Glutamatergic neuron (in vitro differentiated cells): ENCODE results near the gene MAP3K5. TPM values are rescaled to one million over a fixed set of nuclear protein-coding genes. Genes with fewer than 3 reads are reported as not detected.
"Not testable (repeated sequence)": the region's sequence is repeated elsewhere in the genome, so short reads cannot be mapped to it uniquely, and the experiment has no call there.

Experiments used
- DNase-seq: peaks from one replicate; pipeline ENCODE4 v3.0.0; 2022
- H3K27ac Mint-ChIP-seq: one replicate; pipeline ENCODE4 v1.8.0; 2020; ENCODE audit warnings: mild to moderate bottlenecking, mixed read lengths, inconsistent platforms; ENCODE audit not compliant: unreplicated experiment
- H3K27me3 Mint-ChIP-seq: one replicate; pipeline ENCODE4 v1.8.0; 2020; ENCODE audit warnings: mild to moderate bottlenecking, moderate library complexity, mixed read lengths, inconsistent platforms; ENCODE audit not compliant: unreplicated experiment
- H3K36me3 Mint-ChIP-seq: one replicate; pipeline ENCODE4 v1.8.0; 2020; ENCODE audit warnings: mild to moderate bottlenecking, mixed read lengths, inconsistent platforms; ENCODE audit not compliant: unreplicated experiment
- H3K4me1 Mint-ChIP-seq: one replicate; pipeline ENCODE4 v1.8.0; 2020; ENCODE audit warnings: mild to moderate bottlenecking, low read depth, mixed read lengths, inconsistent platforms; ENCODE audit not compliant: unreplicated experiment
- H3K4me3 Mint-ChIP-seq: one replicate; pipeline ENCODE4 v1.8.0; 2020; ENCODE audit warnings: mild to moderate bottlenecking, mixed read lengths, inconsistent platforms; ENCODE audit not compliant: unreplicated experiment
- H3K9me3 Mint-ChIP-seq: one replicate; pipeline ENCODE4 v1.8.0; 2020; ENCODE audit warnings: mild to moderate bottlenecking, moderate library complexity, mixed read lengths, inconsistent platforms; ENCODE audit not compliant: unreplicated experiment
- CTCF ChIP-seq: fragments of 200-600 bp; sonication (generic); IDR thresholded peaks from one replicate; pipeline ENCODE4 v1.5.0; 2021; ENCODE audit not compliant: partially characterized antibody, unreplicated experiment
- total RNA-seq: library from RNA; stranded (reverse); fragmentation: NEBNext Ultra II Directional; extraction: Animal tissue kit (Norgen Biotek cat#: 25700); gene quantifications from one replicate; pipeline ENCODE4 v1.2.1, GENCODE V29; 2021; ENCODE audit not compliant: unreplicated experiment

The MAP3K5 gene
- total RNA-seq, 1 donor from 2014 or later = 0.66 TPM

GRCh38 chr6:136761227-136761922, 30.9 kb downstream of the MAP3K5 start:
- no peak overlapping the region for H3K27ac Mint-ChIP-seq
- no peaks in the 10 kb centered on the region for H3K27me3 Mint-ChIP-seq
- no peak for TF ChIP-seq CTCF
- H3K4me1 Mint-ChIP-seq = peaks cover 16% of the 10 kb centered on the region
- no peak for DNase-seq
- H3K36me3 Mint-ChIP-seq = no peaks in the 10 kb centered on the region
- peaks cover 1% of the 10 kb centered on the region for H3K9me3 Mint-ChIP-seq
- H3K4me3 Mint-ChIP-seq = peak overlapping the region; percentile 3

GRCh38 chr6:136760781-136761180, 31.5 kb downstream of the MAP3K5 start:
- H3K9me3 Mint-ChIP-seq, H3K27ac Mint-ChIP-seq, H3K36me3 Mint-ChIP-seq, DNase-seq, H3K4me3 Mint-ChIP-seq, H3K27me3 Mint-ChIP-seq: not testable (repeated sequence)
- peaks cover 16% of the 10 kb centered on the region for H3K4me1 Mint-ChIP-seq

- no peak for TF ChIP-seq CTCF
- H3K4me1 Mint-ChIP-seq = peaks cover 13% of the 10 kb centered on the region
- no peaks in the 10 kb centered on the region for H3K36me3 Mint-ChIP-seq
- H3K4me3 Mint-ChIP-seq = no peak overlapping the region
- no peaks in the 10 kb centered on the region for H3K27me3 Mint-ChIP-seq
- DNase-seq = no peak
- no peaks in the 10 kb centered on the region for H3K9me3 Mint-ChIP-seq
- no peak overlapping the region for H3K27ac Mint-ChIP-seq
Observed at GRCh38 chr6:136757150-136757549, 35.1 kb downstream of the MAP3K5 start.

- Mint-ChIP-seq H3K36me3 (no peaks in the 10 kb centered on the region), H3K4me3 (no peak overlapping the region), H3K9me3 (no peaks in the 10 kb centered on the region), H3K27ac (no peak overlapping the region), H3K4me1 (peaks cover 2% of the 10 kb centered on the region), H3K27me3 (no peaks in the 10 kb centered on the region)
- TF ChIP-seq CTCF = no peak
- no peak for DNase-seq
Observed at GRCh38 chr6:136754820-136755219, 37.5 kb downstream of the MAP3K5 start.

GRCh38 chr6:136753624-136754023, 38.7 kb downstream of the MAP3K5 start:
- Mint-ChIP-seq H3K9me3 (no peaks in the 10 kb centered on the region), H3K27ac (no peak overlapping the region), H3K27me3 (no peaks in the 10 kb centered on the region), H3K4me3 (no peak overlapping the region), H3K36me3 (no peaks in the 10 kb centered on the region), H3K4me1 (peaks cover 2% of the 10 kb centered on the region)
- TF ChIP-seq CTCF = no peak
- no peak for DNase-seq
